HL-60 (cell line): Measurements from ENCODE around the gene BRMS1.

Experiments
- DNase-seq, 2 experiments: peaks; one replicate each; pipeline ENCODE4 v3.0.0-alpha.2; 2010 to 2020; ENCODE audit warnings: low read depth in 1 of 2, low spot score in 1 of 2
- H3K27ac ChIP-seq: fragments of 250-450 bp; sonication (Bioruptor Pico); replicated peaks from 2 replicates; pipeline ENCODE4 v1.5.1; 2020; ENCODE audit warnings: mild to moderate bottlenecking, moderate library complexity
- H3K27me3 ChIP-seq: fragments of 250-450 bp; sonication (Bioruptor Pico); 2 replicates; pipeline ENCODE4 v1.5.1; 2021; ENCODE audit warnings: mild to moderate bottlenecking, moderate library complexity; ENCODE audit not compliant: insufficient read depth, poor library complexity, severe bottlenecking
- H3K4me3 ChIP-seq: replicated peaks from 2 replicates; pipeline ENCODE4 v1.5.1; 2011; ENCODE audit warnings: mild to moderate bottlenecking, control low read depth, low read length; ENCODE audit not compliant: insufficient read depth
- CTCF ChIP-seq: IDR thresholded peaks from one replicate; pipeline ENCODE4 v1.5.1; 2011; ENCODE audit warnings: low read length, control low read depth, inconsistent platforms; ENCODE audit not compliant: insufficient read depth
- GABPA ChIP-seq: IDR thresholded peaks from 2 replicates; pipeline ENCODE4 v1.6.1; 2012; ENCODE audit warnings: low read depth
- POLR2AphosphoS5 ChIP-seq: IDR thresholded peaks from 2 replicates; pipeline ENCODE4 v1.6.1; 2012; ENCODE audit warnings: low read depth
- REST ChIP-seq: IDR thresholded peaks from 2 replicates; pipeline ENCODE4 v1.6.1; 2012; ENCODE audit warnings: low read depth; ENCODE audit not compliant: insufficient replicate concordance
- SPI1 ChIP-seq: IDR thresholded peaks from 2 replicates; pipeline ENCODE4 v1.6.1; 2012; ENCODE audit warnings: low read depth, mild to moderate bottlenecking, borderline replicate concordance

The BRMS1 gene

GRCh38 chr11:66362481-66363147 lies 17.7 kb upstream of the BRMS1 start:
- TF ChIP-seq POLR2AphosphoS5 (peak; percentile 11; the same call in 1 of the 2 replicates), REST (no peak)
- DNase-seq, result no peak
- H3K27ac ChIP-seq, result no peak overlapping the region
- no peaks in the 10 kb centered on the region for H3K27me3 ChIP-seq
- no peak overlapping the region for H3K4me3 ChIP-seq

GRCh38 chr11:66361502-66361941 lies 16.6 kb upstream of the BRMS1 start:
- Histone ChIP-seq H3K27ac (no peak overlapping the region), H3K4me3 (no peak overlapping the region), H3K27me3 (no peaks in the 10 kb centered on the region)
- TF ChIP-seq REST (no peak), POLR2AphosphoS5 (no peak; the same call in none of the 2 replicates), GABPA (no peak), CTCF (no peak), SPI1 (no peak)
- no peak for DNase-seq

- DNase-seq, result no peak
- Histone ChIP-seq H3K27ac (no peak overlapping the region), H3K27me3 (no peaks in the 10 kb centered on the region), H3K4me3 (no peak overlapping the region)
- TF ChIP-seq GABPA, result no peak
- no peak for TF ChIP-seq CTCF
- TF ChIP-seq POLR2AphosphoS5, result peak; percentile 75
- peak; percentile 3 for TF ChIP-seq REST
- TF ChIP-seq SPI1, result no peak
Observed at GRCh38 chr11:66360406-66361073, 15.6 kb upstream of the BRMS1 start.
